ENCODE results near the gene BSDC1. TPM values are rescaled to one million over a fixed set of nuclear protein-coding genes. Genes with fewer than 3 reads are reported as not detected.

BSDC1 gene
- total RNA-seq = 10 to 100 TPM; 49.4 to 92.1 (median 71.9) TPM

GRCh38 chr1:32394141-32394889 is at the start of gene BSDC1:
Gene BSDC1 (minus strand): TSS chr1:32394441. CDS start chr1:32394414, 27 bp downstream.
- TF ChIP-seq CTCF (IDR thresholded peaks at IDR 0.05; ENCODE audit: low read depth) = no peak

GRCh38 chr1:32438136-32438535 is 43.9 kb upstream of the BSDC1 start:
- no peak for TF ChIP-seq CTCF (IDR thresholded peaks at IDR 0.05; ENCODE audit: low read depth)

GRCh38 chr1:32431736-32432400 is 37.6 kb upstream of the BSDC1 start:
- no peak for TF ChIP-seq CTCF (IDR thresholded peaks at IDR 0.05; ENCODE audit: low read depth)

- TF ChIP-seq CTCF (IDR thresholded peaks at IDR 0.05; ENCODE audit: low read depth) = no peak
Measured at GRCh38 chr1:32427264-32427963, 33.2 kb upstream of the BSDC1 start.

- no peak for TF ChIP-seq CTCF (IDR thresholded peaks at IDR 0.05; ENCODE audit: low read depth)
Measured at GRCh38 chr1:32426489-32427255, 32.4 kb upstream of the BSDC1 start.

GRCh38 chr1:32421775-32422174 is 27.5 kb upstream of the BSDC1 start:
- no peak for TF ChIP-seq CTCF (IDR thresholded peaks at IDR 0.05; ENCODE audit: low read depth)
